Measurements from ENCODE around the gene TIMM50.
"Not testable (repeated sequence)": the region's sequence is repeated elsewhere in the genome, so short reads cannot be mapped to it uniquely, and the experiment has no call there.

Gene TIMM50

GRCh38 chr19:39470724-39471339 lies 9.8 kb upstream of the TIMM50 start:
- no peak for DNase-seq

- no peak for DNase-seq
Observed at GRCh38 chr19:39471756-39472536, 8.7 kb upstream of the TIMM50 start.

- DNase-seq: no peak
Observed at GRCh38 chr19:39472746-39473442, 7.7 kb upstream of the TIMM50 start.

GRCh38 chr19:39473443-39473960 lies 7.1 kb upstream of the TIMM50 start:
- no peak for DNase-seq

GRCh38 chr19:39474139-39474620 lies 6.5 kb upstream of the TIMM50 start:
- DNase-seq: peak; percentile 79

GRCh38 chr19:39475748-39476147 lies 4.9 kb upstream of the TIMM50 start:
- no peak for DNase-seq

- not testable (repeated sequence) for DNase-seq
Observed at GRCh38 chr19:39479319-39479801, 1.3 kb upstream of the TIMM50 start.

GRCh38 chr19:39479916-39480315 lies 722 bp upstream of the TIMM50 start:
- DNase-seq: no peak

- DNase-seq: no peak
Observed at GRCh38 chr19:39481229-39481545, 549 bp downstream of the TIMM50 start.

GRCh38 chr19:39481676-39482075 lies 1.0 kb downstream of the TIMM50 start:
- no peak for DNase-seq

- DNase-seq: no peak
Observed at GRCh38 chr19:39483141-39483540, 2.5 kb downstream of the TIMM50 start.

GRCh38 chr19:39489756-39490155 lies 9.1 kb downstream of the TIMM50 start:
- DNase-seq: no peak

GRCh38 chr19:39492225-39492624 lies 11.6 kb downstream of the TIMM50 start:
- DNase-seq: no peak

- no peak for DNase-seq
Observed at GRCh38 chr19:39492788-39493187, 12.2 kb downstream of the TIMM50 start.

- DNase-seq: no peak
Observed at GRCh38 chr19:39494661-39495060, 14.0 kb downstream of the TIMM50 start.

GRCh38 chr19:39496063-39496462 lies 15.4 kb downstream of the TIMM50 start:
- DNase-seq: no peak

- no peak for DNase-seq
Observed at GRCh38 chr19:39497701-39497995, 17.0 kb downstream of the TIMM50 start.

GRCh38 chr19:39497996-39498797 lies 17.6 kb downstream of the TIMM50 start:
- no peak for DNase-seq

GRCh38 chr19:39498798-39499642 lies 18.4 kb downstream of the TIMM50 start, which contains the start of gene DLL3:
DLL3 (plus strand) TSS chr19:39498947; CDS start chr19:39498975, 28 bp downstream.
- DNase-seq: no peak

- no peak for DNase-seq
Observed at GRCh38 chr19:39499932-39500331, 19.3 kb downstream of the TIMM50 start.

- DNase-seq: no peak
Observed at GRCh38 chr19:39500543-39500942, 19.9 kb downstream of the TIMM50 start.

- no peak for DNase-seq
Observed at GRCh38 chr19:39501340-39501739, 20.7 kb downstream of the TIMM50 start.
